ENCODE results near the gene SPEG. TPM values are rescaled to one million over a fixed set of nuclear protein-coding genes. Genes with fewer than 3 reads are reported as not detected.

Gene SPEG
- total RNA-seq, 4 donors from 2014 or later, result 6.7 to 10.2 (median 8.1) TPM

- no peak for TF ChIP-seq CTCF (IDR thresholded peaks at IDR 0.05)
- TF ChIP-seq EP300 (IDR thresholded peaks at IDR 0.05), result no peak
- no peak for TF ChIP-seq POLR2A (IDR thresholded peaks at IDR 0.05)
- no peaks in the 10 kb centered on the region for H3K36me3 ChIP-seq
- H3K4me3 ChIP-seq, result no peak overlapping the region
- no peaks in the 10 kb centered on the region for H3K4me1 ChIP-seq
- no peaks in the 10 kb centered on the region for H3K27me3 ChIP-seq
- no peaks in the 10 kb centered on the region for H3K9me3 ChIP-seq
- DNase-seq (ENCODE audit: low spot score in 2 of 2), result no peak
- 84 to 90% methylated on average over 8 of the region's 8 CpGs for WGBS, 2 donors
- H3K27ac ChIP-seq, result no peak overlapping the region
Observed at GRCh38 chr2:219401606-219402005, 33.0 kb upstream of the SPEG start.

GRCh38 chr2:219402665-219403515 lies 31.8 kb upstream of the SPEG start:
- no peak overlapping the region for H3K27ac ChIP-seq
- no peak overlapping the region for H3K4me3 ChIP-seq
- H3K4me1 ChIP-seq, result no peaks in the 10 kb centered on the region
- no peaks in the 10 kb centered on the region for H3K27me3 ChIP-seq
- H3K9me3 ChIP-seq, result no peaks in the 10 kb centered on the region
- peak; percentile 38 to 65 for DNase-seq (ENCODE audit: low spot score in 2 of 2)
- H3K36me3 ChIP-seq, result no peaks in the 10 kb centered on the region
- 19 to 20% methylated on average over 15 of the region's 15 CpGs for WGBS, 2 donors
- TF ChIP-seq POLR2A (IDR thresholded peaks at IDR 0.05) (no peak), EP300 (IDR thresholded peaks at IDR 0.05) (no peak), CTCF (IDR thresholded peaks at IDR 0.05) (peak; percentile 78 to 88 (median 84))

GRCh38 chr2:219403861-219404260 lies 30.8 kb upstream of the SPEG start:
- no peaks in the 10 kb centered on the region for H3K4me1 ChIP-seq
- no peak for TF ChIP-seq POLR2A (IDR thresholded peaks at IDR 0.05)
- no peak for TF ChIP-seq CTCF (IDR thresholded peaks at IDR 0.05)

GRCh38 chr2:219404291-219404910 lies 30.2 kb upstream of the SPEG start:
- Histone ChIP-seq H3K4me1 (no peaks in the 10 kb centered on the region), H3K27ac (no peak overlapping the region), H3K27me3 (no peaks in the 10 kb centered on the region), H3K9me3 (no peaks in the 10 kb centered on the region), H3K4me3 (no peak overlapping the region), H3K36me3 (no peaks in the 10 kb centered on the region)
- TF ChIP-seq EP300 (IDR thresholded peaks at IDR 0.05) (no peak), POLR2A (IDR thresholded peaks at IDR 0.05) (no peak), CTCF (IDR thresholded peaks at IDR 0.05) (no peak)
- DNase-seq (ENCODE audit: low spot score in 2 of 2), result no peak
- 77 to 79% methylated on average over 10 of the region's 10 CpGs for WGBS, 2 donors

More at GRCh38 chr2:219403861-219404260, 30.8 kb upstream of the SPEG start:
- H3K4me3 ChIP-seq, result no peak overlapping the region
- H3K27me3 ChIP-seq, result no peaks in the 10 kb centered on the region
- H3K27ac ChIP-seq, result no peak overlapping the region
- DNase-seq (ENCODE audit: low spot score in 2 of 2), result no peak
- H3K36me3 ChIP-seq, result no peaks in the 10 kb centered on the region
- WGBS, 2 donors, result 89% methylated on average over 9 of the region's 9 CpGs
- H3K9me3 ChIP-seq, result no peaks in the 10 kb centered on the region

- H3K27me3 ChIP-seq, result no peaks in the 10 kb centered on the region
- no peak overlapping the region for H3K4me3 ChIP-seq
- TF ChIP-seq CTCF (IDR thresholded peaks at IDR 0.05), result no peak
- TF ChIP-seq POLR2A (IDR thresholded peaks at IDR 0.05), result no peak
- TF ChIP-seq EP300 (IDR thresholded peaks at IDR 0.05), result no peak
- no peaks in the 10 kb centered on the region for H3K36me3 ChIP-seq
- H3K27ac ChIP-seq, result no peak overlapping the region
- H3K4me1 ChIP-seq, result no peaks in the 10 kb centered on the region
- no peaks in the 10 kb centered on the region for H3K9me3 ChIP-seq
- 78 to 86% methylated on average over 7 of the region's 7 CpGs for WGBS, 2 donors
- no peak for DNase-seq (ENCODE audit: low spot score in 2 of 2)
Observed at GRCh38 chr2:219404954-219405353, 29.7 kb upstream of the SPEG start.

Measured in tibial nerve (tissue), 4 donors.